Panc1 (cell line): ENCODE results near the gene IRF7.

ENCODE experiments used
- CTCF ChIP-seq: fragments of 450-650 bp; IDR thresholded peaks from 2 replicates; pipeline ENCODE4 v1.5.1; 2017; ENCODE audit warnings: mild to moderate bottlenecking
- POLR2AphosphoS5 ChIP-seq: IDR thresholded peaks from 2 replicates; pipeline ENCODE4 v1.6.1; 2012; ENCODE audit warnings: mild to moderate bottlenecking, low read depth, low read length, moderate library complexity
- SIN3A ChIP-seq: IDR thresholded peaks from 2 replicates; pipeline ENCODE4 v1.6.1; 2012; ENCODE audit warnings: low read depth, mild to moderate bottlenecking, low read length, moderate library complexity, borderline replicate concordance; ENCODE audit not compliant: insufficient read depth
- TCF7L2 ChIP-seq: IDR thresholded peaks from 2 replicates; pipeline ENCODE4 v1.6.1; 2011; ENCODE audit warnings: mild to moderate bottlenecking, low read depth, low read length, inconsistent platforms

- TF ChIP-seq CTCF, result no peak
- TF ChIP-seq POLR2AphosphoS5, result no peak
- no peak for TF ChIP-seq TCF7L2
- no peak for TF ChIP-seq SIN3A
Measured at GRCh38 chr11:578276-579035, 37.3 kb downstream of the IRF7 start.
